ENCODE data around the gene ACVR2B.

ACVR2B gene

GRCh38 chr3:38488949-38489348 lies 35.3 kb downstream of the ACVR2B start:
- DNase-seq (ENCODE audit: low read depth in 2 of 2), result no peak

- no peak for DNase-seq (ENCODE audit: low read depth in 2 of 2)
Measured at GRCh38 chr3:38489766-38490165, 36.1 kb downstream of the ACVR2B start.

GRCh38 chr3:38490281-38491030 lies 36.8 kb downstream of the ACVR2B start:
- DNase-seq (ENCODE audit: low read depth in 2 of 2), result no peak

- DNase-seq (ENCODE audit: low read depth in 2 of 2), result no peak
Measured at GRCh38 chr3:38491215-38491614, 37.5 kb downstream of the ACVR2B start.

GRCh38 chr3:38493031-38493430 lies 39.3 kb downstream of the ACVR2B start:
- peak in 1 of 2 experiments; percentile 14 for DNase-seq (ENCODE audit: low read depth in 2 of 2)

- DNase-seq (ENCODE audit: low read depth in 2 of 2), result peak; percentile 81 to 85
Measured at GRCh38 chr3:38496131-38496910, 42.6 kb downstream of the ACVR2B start, which contains the start of gene EXOG. TSS of gene EXOG (plus strand) at chr3:38496340. CDS start at chr3:38496368, 28 bp downstream.

GRCh38 chr3:38497031-38497430 lies 43.3 kb downstream of the ACVR2B start:
- DNase-seq (ENCODE audit: low read depth in 2 of 2), result no peak

GRCh38 chr3:38500688-38501417 lies 47.2 kb downstream of the ACVR2B start:
- no peak for DNase-seq (ENCODE audit: low read depth in 2 of 2)

DNA sequence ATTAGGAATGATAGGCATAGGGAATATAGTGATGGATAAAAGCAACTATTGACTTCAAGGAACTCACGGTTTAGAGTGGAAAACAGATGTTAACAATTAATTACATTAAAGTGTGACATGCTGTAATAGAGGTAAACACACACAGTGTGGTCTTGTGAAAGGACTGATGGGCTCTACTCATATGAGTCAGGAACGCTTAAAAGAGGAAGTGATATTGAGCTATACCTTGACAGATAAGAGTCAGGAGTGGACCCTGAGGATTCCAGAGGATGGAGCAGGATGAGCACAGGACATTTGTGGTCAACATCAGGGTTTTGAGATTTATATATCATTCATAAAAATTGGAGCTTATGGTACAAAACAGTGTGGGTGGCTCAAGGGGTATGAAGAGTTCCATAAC lies 53.4 kb downstream of the ACVR2B start:
- DNase-seq (ENCODE audit: low read depth in 2 of 2), result no peak

DNA sequence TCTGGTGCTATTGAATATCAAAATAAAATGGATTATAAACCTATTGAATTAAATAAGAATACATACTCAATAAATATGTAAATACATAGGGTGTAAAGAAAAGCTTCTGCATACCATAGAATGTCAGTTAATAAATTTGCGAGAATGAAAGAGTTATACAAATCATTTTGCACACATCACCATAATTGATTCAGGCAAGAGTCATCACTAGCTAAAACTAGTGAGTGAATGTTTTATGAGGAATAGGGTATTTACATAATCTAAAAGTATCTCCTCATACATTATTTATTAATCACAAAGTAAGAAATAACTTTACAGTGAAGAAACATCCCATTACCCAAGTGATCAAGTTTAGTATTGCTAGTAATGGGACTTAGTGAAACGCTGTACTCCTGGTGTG lies 56.0 kb downstream of the ACVR2B start:
- DNase-seq (ENCODE audit: low read depth in 2 of 2), result no peak

- DNase-seq (ENCODE audit: low read depth in 2 of 2), result no peak
Measured at GRCh38 chr3:38510631-38511030, 56.9 kb downstream of the ACVR2B start.

- DNase-seq (ENCODE audit: low read depth in 2 of 2), result no peak
Measured at GRCh38 chr3:38511546-38511945, 57.9 kb downstream of the ACVR2B start.

DNA sequence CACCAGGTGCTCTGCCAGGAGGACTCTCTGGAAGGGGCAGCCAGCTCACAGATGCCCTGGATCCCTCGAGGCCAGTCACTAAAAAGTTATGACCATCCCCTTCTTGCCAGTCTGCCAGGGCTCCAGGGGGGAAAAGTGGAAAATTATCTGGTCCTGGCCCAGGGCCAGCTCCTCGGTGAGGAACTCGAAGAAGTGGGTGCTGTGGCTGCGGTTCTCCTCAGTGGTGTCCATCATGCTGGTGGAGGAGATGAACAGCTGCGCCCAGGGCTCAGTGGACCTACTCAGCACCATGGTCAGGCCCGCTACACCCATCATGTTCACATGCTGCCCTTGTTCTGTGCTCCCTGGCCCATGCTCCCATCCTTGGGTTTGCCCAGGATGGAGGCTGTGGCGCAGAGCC lies 61.7 kb downstream of the ACVR2B start:
- DNase-seq (ENCODE audit: low read depth in 2 of 2), result no peak

- no peak for DNase-seq (ENCODE audit: low read depth in 2 of 2)
Measured at GRCh38 chr3:38516669-38517068, 63.0 kb downstream of the ACVR2B start.

DNA sequence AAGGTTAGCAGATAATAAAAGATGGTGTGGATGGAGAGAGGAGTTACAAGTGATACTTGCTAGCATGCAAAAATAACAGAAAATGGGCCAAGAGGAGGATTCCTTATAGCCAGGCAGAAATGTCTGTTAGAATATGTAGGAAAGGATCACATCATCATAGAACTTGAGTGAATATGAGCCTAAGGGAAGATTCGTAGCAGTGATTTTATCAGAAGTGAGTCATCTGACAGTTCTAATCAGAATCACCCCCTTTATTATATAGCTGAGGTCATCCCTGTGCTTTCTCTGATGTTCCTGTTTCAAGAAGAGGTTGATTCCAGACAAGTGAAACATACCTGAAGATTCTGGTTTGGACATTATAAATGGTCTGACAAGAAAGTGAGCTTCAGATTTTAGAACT lies 65.3 kb downstream of the ACVR2B start:
- no peak for DNase-seq (ENCODE audit: low read depth in 2 of 2)

DNA sequence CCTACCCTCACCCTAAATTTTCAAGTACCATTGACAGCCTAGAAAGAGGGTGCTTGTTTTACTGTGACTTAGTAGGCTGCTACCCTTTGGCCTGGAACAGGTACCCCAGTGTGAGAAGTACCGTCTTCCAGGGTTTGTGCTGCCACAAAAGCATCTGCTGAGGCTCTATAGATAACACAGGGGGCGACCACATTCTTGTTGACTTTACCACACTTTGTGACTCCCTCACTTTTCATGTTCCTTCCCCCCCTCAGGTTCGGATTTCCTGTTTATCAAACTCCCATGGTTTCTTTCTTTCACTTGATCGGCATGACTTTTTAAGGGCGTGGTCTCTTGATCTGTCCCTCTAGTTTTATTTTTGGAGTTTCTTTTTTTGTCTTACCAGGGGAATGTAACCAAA lies 66.0 kb downstream of the ACVR2B start:
- DNase-seq (ENCODE audit: low read depth in 2 of 2), result no peak

- DNase-seq (ENCODE audit: low read depth in 2 of 2), result peak; percentile 32 to 33
Measured at GRCh38 chr3:38521391-38521987, 67.8 kb downstream of the ACVR2B start.

DNA sequence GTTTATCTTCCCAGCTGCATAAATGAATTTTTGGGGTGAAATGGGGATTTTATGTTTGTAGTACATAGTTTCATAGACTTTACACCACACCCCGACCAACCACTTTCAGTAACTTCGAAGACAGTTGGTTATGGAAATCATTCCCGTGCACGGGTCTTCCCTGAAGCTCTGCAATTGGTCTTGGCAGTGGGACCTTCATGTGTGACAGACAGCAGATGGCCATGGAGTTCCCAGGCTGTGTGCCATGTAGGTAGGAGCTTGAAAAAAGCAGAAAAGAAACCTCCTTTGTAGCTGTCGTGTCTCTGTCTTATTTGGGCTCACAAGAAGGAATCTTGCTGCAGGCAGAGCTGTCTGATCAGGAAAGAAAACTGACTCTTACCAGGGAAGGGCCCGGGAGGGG lies 68.3 kb downstream of the ACVR2B start:
- no peak for DNase-seq (ENCODE audit: low read depth in 2 of 2)

GRCh38 chr3:38524141-38524739 lies 70.5 kb downstream of the ACVR2B start:
- no peak for DNase-seq (ENCODE audit: low read depth in 2 of 2)

GRCh38 chr3:38526792-38527191 lies 73.1 kb downstream of the ACVR2B start:
- DNase-seq (ENCODE audit: low read depth in 2 of 2), result no peak

GRCh38 chr3:38528457-38528856 lies 74.8 kb downstream of the ACVR2B start:
- no peak for DNase-seq (ENCODE audit: low read depth in 2 of 2)

DNA sequence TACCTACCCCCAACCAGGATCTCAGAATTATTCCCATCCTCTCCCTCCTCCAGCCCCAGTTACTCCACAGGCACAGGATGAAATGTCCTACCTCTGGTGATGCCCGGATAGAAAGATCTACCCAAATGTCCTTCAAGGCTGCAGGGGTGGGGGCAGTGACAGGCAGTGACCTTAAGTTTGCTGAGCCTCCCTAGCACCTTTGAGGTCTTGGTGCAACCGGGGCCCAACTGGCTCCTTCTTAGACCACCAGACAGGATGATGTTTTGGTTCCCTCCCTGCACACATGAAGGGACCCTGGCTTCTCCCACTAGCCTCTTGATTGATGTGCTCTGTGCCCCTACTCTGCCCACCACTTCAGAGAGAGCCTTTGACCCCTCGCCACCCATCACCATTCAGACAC lies 78.8 kb downstream of the ACVR2B start:
- DNase-seq (ENCODE audit: low read depth in 2 of 2), result no peak
